UCSD-AML1 (cell line): Measurements from ENCODE around the gene SH3PXD2A.
"Not testable (repeated sequence)": the region's sequence is repeated elsewhere in the genome, so short reads cannot be mapped to it uniquely, and the experiment has no call there.

ENCODE experiments used
- DNase-seq: peaks from one replicate; lab custom pipeline; 2025; ENCODE audit not compliant: unreplicated experiment; lab: John Stamatoyannopoulos, UW

SH3PXD2A gene

GRCh38 chr10:103813312-103813711, 42.1 kb downstream of the SH3PXD2A start:
- DNase-seq: not testable (repeated sequence)

GRCh38 chr10:103812432-103812831, 42.9 kb downstream of the SH3PXD2A start:
- peak; percentile 69 for DNase-seq

GRCh38 chr10:103812004-103812403, 43.4 kb downstream of the SH3PXD2A start:
- no peak for DNase-seq

GRCh38 chr10:103811463-103811862, 43.9 kb downstream of the SH3PXD2A start:
- no peak for DNase-seq

- DNase-seq: no peak
Measured at GRCh38 chr10:103808780-103809179, 46.6 kb downstream of the SH3PXD2A start.

- DNase-seq: no peak
Measured at GRCh38 chr10:103807996-103808395, 47.4 kb downstream of the SH3PXD2A start.

GRCh38 chr10:103806395-103807187, 48.8 kb downstream of the SH3PXD2A start:
- DNase-seq: no peak

- no peak for DNase-seq
Measured at GRCh38 chr10:103805781-103806180, 49.6 kb downstream of the SH3PXD2A start.

- no peak for DNase-seq
Measured at GRCh38 chr10:103804871-103805270, 50.5 kb downstream of the SH3PXD2A start.

GRCh38 chr10:103803941-103804340, 51.4 kb downstream of the SH3PXD2A start:
- no peak for DNase-seq

- no peak for DNase-seq
Measured at GRCh38 chr10:103802637-103803353, 52.6 kb downstream of the SH3PXD2A start.

- no peak for DNase-seq
Measured at GRCh38 chr10:103802081-103802480, 53.3 kb downstream of the SH3PXD2A start.

- peak; percentile 69 for DNase-seq
Measured at GRCh38 chr10:103800789-103801540, 54.4 kb downstream of the SH3PXD2A start.

GRCh38 chr10:103800089-103800488, 55.3 kb downstream of the SH3PXD2A start:
- no peak for DNase-seq

GRCh38 chr10:103799341-103799740, 56.0 kb downstream of the SH3PXD2A start:
- no peak for DNase-seq

- DNase-seq: no peak
Measured at GRCh38 chr10:103798511-103798910, 56.9 kb downstream of the SH3PXD2A start.

- no peak for DNase-seq
Measured at GRCh38 chr10:103797857-103798256, 57.5 kb downstream of the SH3PXD2A start.

GRCh38 chr10:103795634-103796270, 59.6 kb downstream of the SH3PXD2A start:
- DNase-seq: no peak

GRCh38 chr10:103794996-103795395, 60.4 kb downstream of the SH3PXD2A start:
- no peak for DNase-seq

GRCh38 chr10:103793920-103794883, 61.2 kb downstream of the SH3PXD2A start:
- DNase-seq: no peak
